HepG2 (cell line): Measurements from ENCODE around the gene MAP6D1. TPM values are rescaled to one million over a fixed set of nuclear protein-coding genes. Genes with fewer than 3 reads are reported as not detected.

Source experiments
- DNMT1 ChIP-seq: sonication (generic); formaldehyde crosslinking; IDR thresholded peaks from 2 replicates; pipeline ENCODE4 v1.5.1; 2020; ENCODE audit warnings: mild to moderate bottlenecking, missing genetic modification reagents
- HNRNPH1 ChIP-seq: fragments of 200-400 bp; formaldehyde crosslinking; optimal IDR thresholded peaks from 2 replicates; pipeline ENCODE3; 2017; ENCODE audit warnings: mild to moderate bottlenecking, low read depth, low read length
- HNRNPUL1 ChIP-seq: fragments of 200-400 bp; formaldehyde crosslinking; IDR thresholded peaks from 2 replicates; pipeline ENCODE4 v1.6.1; 2017; ENCODE audit warnings: low read depth, mild to moderate bottlenecking, low read length, moderate library complexity
- HOXA9 ChIP-seq: sonication (generic); formaldehyde crosslinking; IDR thresholded peaks from 2 replicates; pipeline ENCODE4 v1.8.1; 2022; ENCODE audit warnings: missing genetic modification reagents, mild to moderate bottlenecking, moderate library complexity, borderline replicate concordance
- MTF1 ChIP-seq: sonication (generic); formaldehyde crosslinking; IDR thresholded peaks from 2 replicates; pipeline ENCODE4 v1.5.0; 2020; ENCODE audit warnings: missing genetic modification reagents
- NFE2L2 ChIP-seq: fragments of 150-350 bp; IDR thresholded peaks from 2 replicates; pipeline ENCODE4 v1.6.1; 2014; ENCODE audit warnings: low read length
- NR2C2 ChIP-seq: sonication (generic); formaldehyde crosslinking; IDR thresholded peaks from 2 replicates; pipeline ENCODE4 v1.4.0; 2020; ENCODE audit warnings: missing genetic modification reagents, mild to moderate bottlenecking, moderate library complexity, borderline replicate concordance
- RAD51 ChIP-seq: fragments of 450-650 bp; IDR thresholded peaks from 2 replicates; pipeline ENCODE4 v1.6.1; 2016; ENCODE audit warnings: borderline replicate concordance
- SYNCRIP ChIP-seq: fragments of 200-400 bp; formaldehyde crosslinking; IDR thresholded peaks from 2 replicates; pipeline ENCODE4 v1.6.1; 2018; ENCODE audit warnings: mild to moderate bottlenecking, low read depth, low read length; ENCODE audit not compliant: insufficient read depth
- ZBTB21 ChIP-seq: sonication (generic); formaldehyde crosslinking; IDR thresholded peaks from 2 replicates; pipeline ENCODE4 v1.4.0; 2020; ENCODE audit warnings: missing genetic modification reagents
- ZKSCAN5 ChIP-seq: sonication (generic); formaldehyde crosslinking; IDR thresholded peaks from 2 replicates; pipeline ENCODE4 v1.5.1; 2020; ENCODE audit warnings: mild to moderate bottlenecking, missing genetic modification reagents
- polyA plus RNA-seq, 8 experiments: library from polyadenylated mRNA; depleted of rRNA in 3 of 8; stranded (reverse) in 7 of 8; unstranded in 1 of 8; fragments of >200 nt; fragmentation: Illumina TruSeq in 4 of 8; extraction: Trizol in 4 of 8; gene quantifications; 2 replicates each; pipeline versions ENCODE4 v1.2.1 to v1.2.3, GENCODE V29; 2011 to 2016; ENCODE audit warnings: low read depth in 4 of 8, missing spikeins in 1 of 8, mixed read lengths in 1 of 8; ENCODE audit not compliant: insufficient read depth in 1 of 8
- total RNA-seq, 5 experiments: library from RNA; depleted of rRNA; stranded (reverse); fragments of >200 nt; fragmentation: Illumina TruSeq; extraction: Trizol; gene quantifications; 2 replicates each; pipeline ENCODE4 v1.2.3, GENCODE V29; 2016; ENCODE audit warnings: low read depth in 1 of 5
- TF ChIP-seq, protein P1 (sequence below): sonication (generic); formaldehyde crosslinking; IDR thresholded peaks from 2 replicates; pipeline ENCODE4 v1.4.0; 2020; ENCODE audit warnings: mild to moderate bottlenecking, missing genetic modification reagents
- TF ChIP-seq, protein P2 (sequence below), 2 experiments: IDR thresholded peaks; 2 replicates each; pipeline ENCODE4 v1.6.1; 2011 to 2012; ENCODE audit warnings: low read length in 2 of 2, borderline replicate concordance in 1 of 2, low read depth in 1 of 2, mild to moderate bottlenecking in 1 of 2, moderate library complexity in 1 of 2

MAP6D1 gene
- total and polyA plus RNA-seq, 2 of the 13 experiments (the other 11 are each of a cell fraction or from before 2014, with no cell fraction given) = 0.12 to 0.62 TPM

DNA sequence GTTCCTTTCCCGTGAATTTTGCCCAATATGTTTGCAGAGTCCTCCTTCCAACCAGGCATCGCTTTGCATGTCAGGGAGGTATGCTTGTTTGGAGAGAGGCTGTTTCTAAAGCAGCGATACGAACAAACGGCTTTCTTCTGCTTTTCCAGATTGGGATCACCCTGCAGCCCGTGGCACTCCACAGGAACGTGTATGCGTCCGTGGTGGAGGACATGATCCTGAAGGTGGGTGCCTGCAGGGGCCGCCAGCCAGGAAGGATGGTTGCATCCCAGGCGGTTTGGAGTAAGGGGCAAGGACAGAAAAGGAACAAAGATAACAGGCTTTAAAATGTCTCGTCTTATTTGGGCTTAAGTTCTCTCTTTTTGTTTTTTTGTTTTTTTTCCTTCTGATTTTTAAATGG lies 17.5 kb downstream of the MAP6D1 start (continued):
- TF ChIP-seq, protein P1, sequence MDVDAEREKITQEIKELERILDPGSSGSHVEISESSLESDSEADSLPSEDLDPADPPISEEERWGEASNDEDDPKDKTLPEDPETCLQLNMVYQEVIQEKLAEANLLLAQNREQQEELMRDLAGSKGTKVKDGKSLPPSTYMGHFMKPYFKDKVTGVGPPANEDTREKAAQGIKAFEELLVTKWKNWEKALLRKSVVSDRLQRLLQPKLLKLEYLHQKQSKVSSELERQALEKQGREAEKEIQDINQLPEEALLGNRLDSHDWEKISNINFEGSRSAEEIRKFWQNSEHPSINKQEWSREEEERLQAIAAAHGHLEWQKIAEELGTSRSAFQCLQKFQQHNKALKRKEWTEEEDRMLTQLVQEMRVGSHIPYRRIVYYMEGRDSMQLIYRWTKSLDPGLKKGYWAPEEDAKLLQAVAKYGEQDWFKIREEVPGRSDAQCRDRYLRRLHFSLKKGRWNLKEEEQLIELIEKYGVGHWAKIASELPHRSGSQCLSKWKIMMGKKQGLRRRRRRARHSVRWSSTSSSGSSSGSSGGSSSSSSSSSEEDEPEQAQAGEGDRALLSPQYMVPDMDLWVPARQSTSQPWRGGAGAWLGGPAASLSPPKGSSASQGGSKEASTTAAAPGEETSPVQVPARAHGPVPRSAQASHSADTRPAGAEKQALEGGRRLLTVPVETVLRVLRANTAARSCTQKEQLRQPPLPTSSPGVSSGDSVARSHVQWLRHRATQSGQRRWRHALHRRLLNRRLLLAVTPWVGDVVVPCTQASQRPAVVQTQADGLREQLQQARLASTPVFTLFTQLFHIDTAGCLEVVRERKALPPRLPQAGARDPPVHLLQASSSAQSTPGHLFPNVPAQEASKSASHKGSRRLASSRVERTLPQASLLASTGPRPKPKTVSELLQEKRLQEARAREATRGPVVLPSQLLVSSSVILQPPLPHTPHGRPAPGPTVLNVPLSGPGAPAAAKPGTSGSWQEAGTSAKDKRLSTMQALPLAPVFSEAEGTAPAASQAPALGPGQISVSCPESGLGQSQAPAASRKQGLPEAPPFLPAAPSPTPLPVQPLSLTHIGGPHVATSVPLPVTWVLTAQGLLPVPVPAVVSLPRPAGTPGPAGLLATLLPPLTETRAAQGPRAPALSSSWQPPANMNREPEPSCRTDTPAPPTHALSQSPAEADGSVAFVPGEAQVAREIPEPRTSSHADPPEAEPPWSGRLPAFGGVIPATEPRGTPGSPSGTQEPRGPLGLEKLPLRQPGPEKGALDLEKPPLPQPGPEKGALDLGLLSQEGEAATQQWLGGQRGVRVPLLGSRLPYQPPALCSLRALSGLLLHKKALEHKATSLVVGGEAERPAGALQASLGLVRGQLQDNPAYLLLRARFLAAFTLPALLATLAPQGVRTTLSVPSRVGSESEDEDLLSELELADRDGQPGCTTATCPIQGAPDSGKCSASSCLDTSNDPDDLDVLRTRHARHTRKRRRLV (CRISPR knock-in tag) = no peak
- no peak for TF ChIP-seq HNRNPH1
- TF ChIP-seq ZKSCAN5 (CRISPR knock-in tag) = no peak
- no peak for TF ChIP-seq HNRNPUL1
- TF ChIP-seq DNMT1 = no peak
- no peak for TF ChIP-seq MTF1
- no peak for TF ChIP-seq SYNCRIP
- TF ChIP-seq NFE2L2 = no peak
- TF ChIP-seq HOXA9 (CRISPR knock-in tag) = no peak
- TF ChIP-seq, protein P2, sequence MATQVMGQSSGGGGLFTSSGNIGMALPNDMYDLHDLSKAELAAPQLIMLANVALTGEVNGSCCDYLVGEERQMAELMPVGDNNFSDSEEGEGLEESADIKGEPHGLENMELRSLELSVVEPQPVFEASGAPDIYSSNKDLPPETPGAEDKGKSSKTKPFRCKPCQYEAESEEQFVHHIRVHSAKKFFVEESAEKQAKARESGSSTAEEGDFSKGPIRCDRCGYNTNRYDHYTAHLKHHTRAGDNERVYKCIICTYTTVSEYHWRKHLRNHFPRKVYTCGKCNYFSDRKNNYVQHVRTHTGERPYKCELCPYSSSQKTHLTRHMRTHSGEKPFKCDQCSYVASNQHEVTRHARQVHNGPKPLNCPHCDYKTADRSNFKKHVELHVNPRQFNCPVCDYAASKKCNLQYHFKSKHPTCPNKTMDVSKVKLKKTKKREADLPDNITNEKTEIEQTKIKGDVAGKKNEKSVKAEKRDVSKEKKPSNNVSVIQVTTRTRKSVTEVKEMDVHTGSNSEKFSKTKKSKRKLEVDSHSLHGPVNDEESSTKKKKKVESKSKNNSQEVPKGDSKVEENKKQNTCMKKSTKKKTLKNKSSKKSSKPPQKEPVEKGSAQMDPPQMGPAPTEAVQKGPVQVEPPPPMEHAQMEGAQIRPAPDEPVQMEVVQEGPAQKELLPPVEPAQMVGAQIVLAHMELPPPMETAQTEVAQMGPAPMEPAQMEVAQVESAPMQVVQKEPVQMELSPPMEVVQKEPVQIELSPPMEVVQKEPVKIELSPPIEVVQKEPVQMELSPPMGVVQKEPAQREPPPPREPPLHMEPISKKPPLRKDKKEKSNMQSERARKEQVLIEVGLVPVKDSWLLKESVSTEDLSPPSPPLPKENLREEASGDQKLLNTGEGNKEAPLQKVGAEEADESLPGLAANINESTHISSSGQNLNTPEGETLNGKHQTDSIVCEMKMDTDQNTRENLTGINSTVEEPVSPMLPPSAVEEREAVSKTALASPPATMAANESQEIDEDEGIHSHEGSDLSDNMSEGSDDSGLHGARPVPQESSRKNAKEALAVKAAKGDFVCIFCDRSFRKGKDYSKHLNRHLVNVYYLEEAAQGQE (IDR thresholded peaks at IDR 0.05; ENCODE audit: borderline replicate concordance in 1 of 2, low read depth in 1 of 2, low read length in 2 of 2) = no peak
- no peak for TF ChIP-seq RAD51
- no peak for TF ChIP-seq ZBTB21 (CRISPR knock-in tag)
- no peak for TF ChIP-seq NR2C2 (CRISPR knock-in tag)
